ENCODE measurements around the gene UTP4. TPM values are rescaled to one million over a fixed set of nuclear protein-coding genes. Genes with fewer than 3 reads are reported as not detected.

The UTP4 gene
- total RNA-seq, 1 experiment from 2014 or later = 125 TPM

- H4K20me1 ChIP-seq (ENCODE audit: insufficient read depth) = no peaks in the 10 kb centered on the region
- no peak overlapping the region for H3K9ac ChIP-seq (ENCODE audit: low read length)
- ChIA-PET RAD21 (ENCODE audit: low non-redundant PET in 1 of 2, low total read pairs in 2 of 2, uncharacterized antibody in 2 of 2, unreplicated experiment in 2 of 2) (no interaction called here), CTCF (no interaction called here), POLR2A (no interaction called here)
- intact Hi-C loops (cut with micrococcal nuclease) = no loop called here
- H3K27me3 ChIP-seq (ENCODE audit: insufficient read depth, low read length) = no peaks in the 10 kb centered on the region
- no peak overlapping the region for H3K27ac ChIP-seq (ENCODE audit: low read depth, low read length)
- H3K79me2 ChIP-seq (ENCODE audit: insufficient read depth, low read length) = peaks cover 22% of the 10 kb centered on the region; the same call in 1 of the 2 replicates
- no TSS peak for BruUV-seq (replicated peaks)
- DNase-seq (ENCODE audit: low read depth, low spot score) (no peak), ATAC-seq (no peak)
- H3K4me2 ChIP-seq (ENCODE audit: low read length) = no peak overlapping the region
- no peaks in the 10 kb centered on the region for H3K9me3 ChIP-seq (ENCODE audit: control insufficient read depth in 1 of 2, insufficient read depth in 1 of 2, low read depth in 1 of 2, low read length in 2 of 2)
- peaks cover 0 to 14% of the 10 kb centered on the region in 2 experiments; a peak in 1 of 4 replicates for H3K4me1 ChIP-seq (ENCODE audit: control insufficient read depth in 1 of 2, insufficient read depth in 2 of 2, low read length in 2 of 2)
- no peak overlapping the region for H3K4me3 ChIP-seq (replicated peaks in 1 of 2; ENCODE audit: low read depth in 1 of 2, low read length in 2 of 2)
- no peaks in the 10 kb centered on the region for H3K9me2 ChIP-seq (ENCODE audit: insufficient read depth)
- H2AFZ ChIP-seq (ENCODE audit: low read depth, low read length, poor library complexity, severe bottlenecking) = no peak overlapping the region
- no peak for TF ChIP-seq SP1 (IDR thresholded peaks at IDR 0.05; ENCODE audit: low read depth)
- no peak for TF ChIP-seq SRF (IDR thresholded peaks at IDR 0.05; ENCODE audit: low read depth)
- TF ChIP-seq MAX (IDR thresholded peaks at IDR 0.05) = no peak
- TF ChIP-seq CTCF (IDR thresholded peaks at IDR 0.05 in 2 of 3, conservative IDR thresholded peaks at IDR 0.05 in 1 of 3; ENCODE audit: borderline replicate concordance in 1 of 3, insufficient read depth in 1 of 3, low read depth in 2 of 3, low read length in 2 of 3) = no peak
- TF ChIP-seq ZBTB33 (IDR thresholded peaks at IDR 0.05; ENCODE audit: extremely low read depth, insufficient replicate concordance, low read length) = no peak
- TF ChIP-seq POLR2A (IDR thresholded peaks at IDR 0.05; ENCODE audit: borderline replicate concordance, extremely low read depth, insufficient read depth, insufficient read length) = no peak
- TF ChIP-seq YY1 (IDR thresholded peaks at IDR 0.05; ENCODE audit: extremely low read depth, insufficient replicate concordance, low read depth, low read length) = no peak
- TF ChIP-seq RAD21 (IDR thresholded peaks at IDR 0.05; ENCODE audit: low read depth) = no peak
- TF ChIP-seq CBX3 (IDR thresholded peaks at IDR 0.05; ENCODE audit: low read depth) = no peak
- no peak for TF ChIP-seq CEBPB (IDR thresholded peaks at IDR 0.05; ENCODE audit: low read depth)
- no peak for TF ChIP-seq ATF3 (IDR thresholded peaks at IDR 0.05)
- no peak for TF ChIP-seq ELF1 (IDR thresholded peaks at IDR 0.05; ENCODE audit: borderline replicate concordance, low read depth)
- TF ChIP-seq FOSL1 (IDR thresholded peaks at IDR 0.05; ENCODE audit: low read depth) = no peak
- H3K36me3 ChIP-seq (ENCODE audit: control insufficient read depth in 1 of 2, insufficient read depth in 2 of 2, low read length in 2 of 2) = peaks cover 44 to 72% of the 10 kb centered on the region in 2 experiments
Measured at GRCh38 chr16:69166946-69167930, 34.8 kb downstream of the UTP4 start.

Data from HCT116 (cell line).